OCI-LY1 (cell line): ENCODE measurements around the gene GPR173.

Experiments
- H2AFZ ChIP-seq: fragments of 200-600 bp; sonication (generic), shearing (Covaris generic); 2 replicates; pipeline ENCODE4 v1.6.0; 2014; ENCODE audit warnings: antibody characterized with exemption, mild to moderate bottlenecking, low read length
- H3F3A ChIP-seq: fragments of 200-600 bp; sonication (generic), shearing (Covaris generic); 2 replicates; pipeline ENCODE4 v1.6.0; 2014; ENCODE audit warnings: mild to moderate bottlenecking, antibody characterized with exemption, low read length, moderate library complexity; ENCODE audit not compliant: insufficient read depth
- H3K27ac ChIP-seq: fragments of 200-600 bp; sonication (generic); 2 replicates; pipeline ENCODE4 v1.5.1; 2014; ENCODE audit warnings: low read length, mixed run types, mild to moderate bottlenecking, low read depth; ENCODE audit not compliant: poor library complexity, severe bottlenecking
- H3K27me3 ChIP-seq: fragments of 200-600 bp; sonication (generic); 2 replicates; pipeline ENCODE4 v1.6.0; 2014; ENCODE audit warnings: antibody characterized with exemption, mild to moderate bottlenecking, low read length, moderate library complexity; ENCODE audit not compliant: insufficient read depth
- H3K36me3 ChIP-seq: fragments of 200-600 bp; sonication (generic); 2 replicates; pipeline ENCODE4 v1.6.1; 2014; ENCODE audit warnings: mild to moderate bottlenecking, antibody characterized with exemption, low read length, moderate library complexity, mixed read lengths; ENCODE audit not compliant: insufficient read depth
- H3K4me1 ChIP-seq: fragments of 200-600 bp; sonication (generic); 2 replicates; pipeline ENCODE4 v1.5.1; 2014; ENCODE audit warnings: mild to moderate bottlenecking, low read length, moderate library complexity; ENCODE audit not compliant: insufficient read depth, severe bottlenecking
- H3K4me2 ChIP-seq: fragments of 200-600 bp; sonication (generic), shearing (Covaris generic); 2 replicates; pipeline ENCODE4 v1.6.1; 2014; ENCODE audit warnings: low read length
- H3K4me3 ChIP-seq: fragments of 200-600 bp; sonication (generic); 2 replicates; pipeline ENCODE4 v1.5.1; 2014; ENCODE audit warnings: low read length, low read depth, mild to moderate bottlenecking, mixed read lengths; ENCODE audit not compliant: poor library complexity, severe bottlenecking
- H3K79me2 ChIP-seq: fragments of 200-600 bp; shearing (Covaris generic); 2 replicates; pipeline ENCODE4 v1.6.1; 2016; ENCODE audit warnings: mixed run types, low read length, mixed read lengths; ENCODE audit not compliant: insufficient read depth
- H3K9ac ChIP-seq: fragments of 200-600 bp; sonication (generic), shearing (Covaris generic); 2 replicates; pipeline ENCODE4 v1.6.1; 2014; ENCODE audit warnings: mild to moderate bottlenecking, low read length, mixed read lengths
- H3K9me2 ChIP-seq: fragments of 200-600 bp; sonication (generic), shearing (Covaris generic); 2 replicates; pipeline ENCODE4 v1.6.1; 2014; ENCODE audit warnings: low read depth, mild to moderate bottlenecking, low read length, mixed read lengths
- H3K9me3 ChIP-seq: fragments of 200-600 bp; shearing (Covaris generic); 2 replicates; pipeline ENCODE4 v1.6.1; 2014; ENCODE audit warnings: low read length, mixed read lengths
- H4K20me1 ChIP-seq: fragments of 200-600 bp; sonication (generic), shearing (Covaris generic); 2 replicates; pipeline ENCODE4 v1.6.0; 2016; ENCODE audit warnings: mild to moderate bottlenecking, low read length; ENCODE audit not compliant: insufficient read depth
- EZH2 ChIP-seq: fragments of 200-600 bp; sonication (generic), shearing (Covaris generic); IDR thresholded peaks from 2 replicates; pipeline ENCODE4 v1.8.0; 2017; ENCODE audit warnings: borderline replicate concordance, mixed run types, mild to moderate bottlenecking, antibody characterized with exemption, low read length, moderate library complexity, mixed read lengths
- TF ChIP-seq, protein P1 (sequence below): fragments of 200-600 bp; sonication (generic), shearing (Covaris generic); IDR thresholded peaks from 2 replicates; pipeline ENCODE4 v1.5.1; 2017; ENCODE audit warnings: mild to moderate bottlenecking, antibody characterized with exemption, low read length, moderate library complexity, mixed read lengths

Gene GPR173

DNA sequence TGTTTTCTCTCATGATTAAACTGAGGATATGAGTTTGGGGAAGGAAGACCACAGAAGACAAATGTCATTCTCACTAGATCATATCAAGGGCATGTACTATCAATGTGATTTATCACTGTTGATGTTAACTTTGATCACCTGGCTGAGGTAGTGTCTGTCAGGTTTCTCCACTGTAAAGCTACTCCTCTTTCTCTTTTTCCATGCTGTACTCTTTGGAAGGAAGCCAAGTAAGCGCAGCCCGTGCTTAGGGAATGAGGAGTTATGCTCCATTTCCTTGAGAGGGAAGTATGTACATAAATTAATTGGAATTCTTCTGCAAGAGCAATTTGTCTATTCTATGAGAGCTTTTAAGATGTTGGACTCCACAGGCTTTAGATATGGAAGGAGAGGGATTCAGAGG, 41.3 kb downstream of the GPR173 start:
- H3K9me3 ChIP-seq: no peaks in the 10 kb centered on the region
- H3K27ac ChIP-seq: no peak overlapping the region
- H3K9ac ChIP-seq: no peak overlapping the region
- no peaks in the 10 kb centered on the region for H3K27me3 ChIP-seq
- H3K79me2 ChIP-seq: no peaks in the 10 kb centered on the region
- H3K4me1 ChIP-seq: peaks cover 34% of the 10 kb centered on the region
- no peaks in the 10 kb centered on the region for H3K9me2 ChIP-seq
- no peak overlapping the region for H3K4me3 ChIP-seq
- H4K20me1 ChIP-seq: no peaks in the 10 kb centered on the region
- no peak overlapping the region for H3K4me2 ChIP-seq
- TF ChIP-seq EZH2: no peak
- TF ChIP-seq, protein P1, sequence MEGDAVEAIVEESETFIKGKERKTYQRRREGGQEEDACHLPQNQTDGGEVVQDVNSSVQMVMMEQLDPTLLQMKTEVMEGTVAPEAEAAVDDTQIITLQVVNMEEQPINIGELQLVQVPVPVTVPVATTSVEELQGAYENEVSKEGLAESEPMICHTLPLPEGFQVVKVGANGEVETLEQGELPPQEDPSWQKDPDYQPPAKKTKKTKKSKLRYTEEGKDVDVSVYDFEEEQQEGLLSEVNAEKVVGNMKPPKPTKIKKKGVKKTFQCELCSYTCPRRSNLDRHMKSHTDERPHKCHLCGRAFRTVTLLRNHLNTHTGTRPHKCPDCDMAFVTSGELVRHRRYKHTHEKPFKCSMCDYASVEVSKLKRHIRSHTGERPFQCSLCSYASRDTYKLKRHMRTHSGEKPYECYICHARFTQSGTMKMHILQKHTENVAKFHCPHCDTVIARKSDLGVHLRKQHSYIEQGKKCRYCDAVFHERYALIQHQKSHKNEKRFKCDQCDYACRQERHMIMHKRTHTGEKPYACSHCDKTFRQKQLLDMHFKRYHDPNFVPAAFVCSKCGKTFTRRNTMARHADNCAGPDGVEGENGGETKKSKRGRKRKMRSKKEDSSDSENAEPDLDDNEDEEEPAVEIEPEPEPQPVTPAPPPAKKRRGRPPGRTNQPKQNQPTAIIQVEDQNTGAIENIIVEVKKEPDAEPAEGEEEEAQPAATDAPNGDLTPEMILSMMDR: no peak
- H2AFZ ChIP-seq: no peak overlapping the region
- peaks cover 25% of the 10 kb centered on the region for H3K36me3 ChIP-seq
- no peaks in the 10 kb centered on the region for H3F3A ChIP-seq

DNA sequence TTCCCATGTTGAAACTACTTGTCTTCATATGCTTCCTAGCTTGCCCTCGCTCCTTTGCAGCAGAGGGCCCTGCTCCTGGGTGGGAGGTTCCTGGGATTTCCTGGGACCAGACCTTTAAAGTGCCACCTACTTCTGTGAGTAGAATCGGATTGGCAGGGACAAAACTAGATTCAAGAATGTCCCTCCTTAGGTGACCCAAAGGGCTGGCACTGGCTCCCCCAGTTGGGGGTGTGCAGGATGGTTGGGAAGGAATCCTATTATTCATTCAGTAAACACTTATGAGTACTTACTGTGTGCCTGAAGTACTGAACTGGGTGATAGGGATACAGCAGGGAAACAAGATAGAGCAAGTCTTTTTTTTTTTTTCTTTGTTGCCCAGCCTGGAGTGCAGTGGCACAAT, 42.8 kb downstream of the GPR173 start:
- no peak for TF ChIP-seq EZH2
- TF ChIP-seq, protein P1: no peak
- H3K4me1 ChIP-seq: peaks cover 40% of the 10 kb centered on the region
- H3K36me3 ChIP-seq: peaks cover 11% of the 10 kb centered on the region; the same call in 1 of the 2 replicates
- no peaks in the 10 kb centered on the region for H4K20me1 ChIP-seq
- H3F3A ChIP-seq: no peaks in the 10 kb centered on the region
- no peak overlapping the region for H3K27ac ChIP-seq
- H3K27me3 ChIP-seq: no peaks in the 10 kb centered on the region
- H3K4me2 ChIP-seq: no peak overlapping the region
- no peak overlapping the region for H3K4me3 ChIP-seq
- no peaks in the 10 kb centered on the region for H3K9me3 ChIP-seq
- no peaks in the 10 kb centered on the region for H3K9me2 ChIP-seq
- no peak overlapping the region for H2AFZ ChIP-seq
- 0 out of 2 replicates have a peak, but pooled peaks cover 4% of the 10 kb centered on the region for H3K79me2 ChIP-seq
- H3K9ac ChIP-seq: no peak overlapping the region

DNA sequence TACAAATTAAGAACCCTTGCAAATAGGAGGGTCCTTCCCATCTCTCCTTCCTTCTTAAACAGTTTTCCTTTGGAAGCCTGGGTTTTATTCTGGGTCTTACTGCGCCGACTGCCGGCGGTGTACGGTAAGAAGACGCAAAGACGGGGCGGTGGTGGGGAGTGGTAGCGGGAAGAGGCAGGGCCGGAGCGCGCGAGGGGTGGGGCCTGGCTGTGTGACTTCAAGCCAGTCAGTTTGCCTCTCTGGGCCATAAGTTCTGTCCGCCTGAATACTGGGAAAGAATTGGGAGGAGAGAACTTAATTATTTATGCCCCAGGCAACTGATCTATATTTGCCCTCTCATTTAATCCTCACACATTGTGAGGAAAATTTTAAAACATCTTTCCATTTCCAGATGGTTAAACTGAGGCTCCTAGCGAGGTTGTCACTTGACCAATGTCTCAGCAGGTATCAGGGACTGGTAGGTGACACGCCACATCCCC, 44.6 kb downstream of the GPR173 start:
- Histone ChIP-seq H3K36me3 (peaks cover 2% of the 10 kb centered on the region; the same call in 1 of the 2 replicates), H3K4me1 (peaks cover 26% of the 10 kb centered on the region), H3K27me3 (no peaks in the 10 kb centered on the region), H3K9me3 (no peaks in the 10 kb centered on the region), H3K4me2 (peak overlapping the region; percentile 89), H3K9ac (peak overlapping the region; percentile 83), H3K79me2 (0 out of 2 replicates have a peak, but pooled peaks cover 4% of the 10 kb centered on the region), H4K20me1 (no peaks in the 10 kb centered on the region), H2AFZ (peak overlapping the region; percentile 16; the same call in 1 of the 2 replicates), H3K4me3 (peak overlapping the region; percentile 87), H3K9me2 (no peaks in the 10 kb centered on the region), H3F3A (no peaks in the 10 kb centered on the region), H3K27ac (peak overlapping the region; percentile 84)
- TF ChIP-seq, protein P1: peak; percentile 65
- no peak for TF ChIP-seq EZH2
